Panc1 (cell line): ENCODE data around the gene NCOR2. TPM values are rescaled to one million over a fixed set of nuclear protein-coding genes. Genes with fewer than 3 reads are reported as not detected.
A peak's percentile ranks its signal among the peaks of the same experiment; 100 is the strongest.

Experiments used
- ATAC-seq: fragments of 200-7000 bp; cut with Tn5 transposase; 2 replicates; pipeline ENCODE4 v1.9.1; 2020; ENCODE audit warnings: mild to moderate bottlenecking, moderate library complexity
- BruUV-seq: library from RNA; stranded (reverse); fragments of 400-500 nt; replicated peaks from 2 replicates; lab custom pipeline; 2021; lab: Mats Ljungman, UMichigan
- CTCF ChIA-PET: fragments of 300-600 bp; sonication (Branson Sonifier 250); formaldehyde crosslinking; loops from one replicate; lab custom pipeline; 2022; ENCODE audit warnings: antibody characterized with exemption; lab: Charles Lee
- POLR2A ChIA-PET: fragments of 300-600 bp; sonication (Branson Sonifier 250); formaldehyde crosslinking; loops from one replicate; lab custom pipeline; 2022; ENCODE audit warnings: antibody characterized with exemption; lab: Charles Lee
- DNase-seq: peaks from one replicate; pipeline ENCODE4 v3.0.0-alpha.2; 2010; ENCODE audit warnings: low read depth, low spot score
- H3K27ac ChIP-seq: 2 replicates; pipeline ENCODE4 v1.5.1; 2011; ENCODE audit warnings: mild to moderate bottlenecking, low read length, inconsistent platforms
- H3K27me3 ChIP-seq: fragments of 200-500 bp; sonication (Bioruptor generic); 2 replicates; pipeline ENCODE4 v1.6.0; 2014; ENCODE audit warnings: low read length, inconsistent platforms; ENCODE audit not compliant: control insufficient read depth, insufficient read depth
- H3K36me3 ChIP-seq: fragments of 200-500 bp; sonication (Bioruptor generic); 2 replicates; pipeline ENCODE4 v1.5.1; 2014; ENCODE audit warnings: inconsistent platforms, mild to moderate bottlenecking, low read length, moderate library complexity; ENCODE audit not compliant: control insufficient read depth, insufficient read depth
- H3K4me1 ChIP-seq: 2 replicates; pipeline ENCODE4 v1.5.1; 2011; ENCODE audit warnings: inconsistent platforms, mild to moderate bottlenecking, low read length, moderate library complexity; ENCODE audit not compliant: control insufficient read depth, insufficient read depth
- H3K4me3 ChIP-seq, 2 experiments: 2 replicates each; pipeline ENCODE4 v1.5.1; 2011 to 2012; ENCODE audit warnings: low read depth in 2 of 2, low read length in 2 of 2, mild to moderate bottlenecking in 2 of 2, inconsistent platforms in 1 of 2, moderate library complexity in 1 of 2
- H3K9me3 ChIP-seq: fragments of 200-500 bp; sonication (Bioruptor generic); 2 replicates; pipeline ENCODE4 v1.5.1; 2014; ENCODE audit warnings: low read depth, mild to moderate bottlenecking, inconsistent platforms, low read length, moderate library complexity; ENCODE audit not compliant: control insufficient read depth, insufficient read depth
- POLR2AphosphoS5 ChIP-seq: IDR thresholded peaks from 2 replicates; pipeline ENCODE4 v1.6.1; 2012; ENCODE audit warnings: mild to moderate bottlenecking, low read depth, low read length, moderate library complexity
- SIN3A ChIP-seq: IDR thresholded peaks from 2 replicates; pipeline ENCODE4 v1.6.1; 2012; ENCODE audit warnings: low read depth, mild to moderate bottlenecking, low read length, moderate library complexity, borderline replicate concordance; ENCODE audit not compliant: insufficient read depth
- TCF7L2 ChIP-seq: IDR thresholded peaks from 2 replicates; pipeline ENCODE4 v1.6.1; 2011; ENCODE audit warnings: mild to moderate bottlenecking, low read depth, low read length, inconsistent platforms
- in situ Hi-C: cut with HindIII; loops from 2 replicates; pipeline ENCODE4 v1.10.0; 2016; ENCODE audit warnings: low sequenced_read_pairs, low pct_unique_long_range_greater_than_20kb
- intact Hi-C: fragments of 100-400 bp; cut with micrococcal nuclease; formaldehyde crosslinking; loops from one replicate; pipeline ENCODE4 v1.10.0; 2022; ENCODE audit not compliant: unreplicated experiment
- total RNA-seq: library from RNA; stranded (reverse); gene quantifications from one replicate; pipeline ENCODE4 v1.2.1, GENCODE V29; 2021; ENCODE audit not compliant: unreplicated experiment
- TF ChIP-seq, protein P1 (sequence below), 2 experiments: IDR thresholded peaks; 2 replicates each; pipeline ENCODE4 v1.6.1; 2011 to 2012; ENCODE audit warnings: low read depth in 2 of 2, control low read depth in 1 of 2, low read length in 1 of 2, mild to moderate bottlenecking in 1 of 2, moderate library complexity in 1 of 2; ENCODE audit not compliant: insufficient read depth in 1 of 2
- TF ChIP-seq, protein P2 (sequence below): fragments of 450-650 bp; IDR thresholded peaks from 2 replicates; pipeline ENCODE4 v1.5.1; 2017; ENCODE audit warnings: mild to moderate bottlenecking

NCOR2 gene
- total RNA-seq, 1 experiment from 2014 or later: 461 TPM

GRCh38 chr12:124543052-124543589 is 24.3 kb downstream of the NCOR2 start:
- CTCF ChIA-PET: no interaction called here

GRCh38 chr12:124542021-124542949 is 25.1 kb downstream of the NCOR2 start:
- H3K4me3 ChIP-seq: no peak overlapping the region
- TF ChIP-seq POLR2AphosphoS5 (no peak), SIN3A (no peak), TCF7L2 (no peak)
- TF ChIP-seq, protein P1, sequence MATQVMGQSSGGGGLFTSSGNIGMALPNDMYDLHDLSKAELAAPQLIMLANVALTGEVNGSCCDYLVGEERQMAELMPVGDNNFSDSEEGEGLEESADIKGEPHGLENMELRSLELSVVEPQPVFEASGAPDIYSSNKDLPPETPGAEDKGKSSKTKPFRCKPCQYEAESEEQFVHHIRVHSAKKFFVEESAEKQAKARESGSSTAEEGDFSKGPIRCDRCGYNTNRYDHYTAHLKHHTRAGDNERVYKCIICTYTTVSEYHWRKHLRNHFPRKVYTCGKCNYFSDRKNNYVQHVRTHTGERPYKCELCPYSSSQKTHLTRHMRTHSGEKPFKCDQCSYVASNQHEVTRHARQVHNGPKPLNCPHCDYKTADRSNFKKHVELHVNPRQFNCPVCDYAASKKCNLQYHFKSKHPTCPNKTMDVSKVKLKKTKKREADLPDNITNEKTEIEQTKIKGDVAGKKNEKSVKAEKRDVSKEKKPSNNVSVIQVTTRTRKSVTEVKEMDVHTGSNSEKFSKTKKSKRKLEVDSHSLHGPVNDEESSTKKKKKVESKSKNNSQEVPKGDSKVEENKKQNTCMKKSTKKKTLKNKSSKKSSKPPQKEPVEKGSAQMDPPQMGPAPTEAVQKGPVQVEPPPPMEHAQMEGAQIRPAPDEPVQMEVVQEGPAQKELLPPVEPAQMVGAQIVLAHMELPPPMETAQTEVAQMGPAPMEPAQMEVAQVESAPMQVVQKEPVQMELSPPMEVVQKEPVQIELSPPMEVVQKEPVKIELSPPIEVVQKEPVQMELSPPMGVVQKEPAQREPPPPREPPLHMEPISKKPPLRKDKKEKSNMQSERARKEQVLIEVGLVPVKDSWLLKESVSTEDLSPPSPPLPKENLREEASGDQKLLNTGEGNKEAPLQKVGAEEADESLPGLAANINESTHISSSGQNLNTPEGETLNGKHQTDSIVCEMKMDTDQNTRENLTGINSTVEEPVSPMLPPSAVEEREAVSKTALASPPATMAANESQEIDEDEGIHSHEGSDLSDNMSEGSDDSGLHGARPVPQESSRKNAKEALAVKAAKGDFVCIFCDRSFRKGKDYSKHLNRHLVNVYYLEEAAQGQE (IDR thresholded peaks at IDR 0.05; ENCODE audit: insufficient read depth in 1 of 2, low read depth in 2 of 2, low read length in 1 of 2): no peak
- TF ChIP-seq, protein P2, sequence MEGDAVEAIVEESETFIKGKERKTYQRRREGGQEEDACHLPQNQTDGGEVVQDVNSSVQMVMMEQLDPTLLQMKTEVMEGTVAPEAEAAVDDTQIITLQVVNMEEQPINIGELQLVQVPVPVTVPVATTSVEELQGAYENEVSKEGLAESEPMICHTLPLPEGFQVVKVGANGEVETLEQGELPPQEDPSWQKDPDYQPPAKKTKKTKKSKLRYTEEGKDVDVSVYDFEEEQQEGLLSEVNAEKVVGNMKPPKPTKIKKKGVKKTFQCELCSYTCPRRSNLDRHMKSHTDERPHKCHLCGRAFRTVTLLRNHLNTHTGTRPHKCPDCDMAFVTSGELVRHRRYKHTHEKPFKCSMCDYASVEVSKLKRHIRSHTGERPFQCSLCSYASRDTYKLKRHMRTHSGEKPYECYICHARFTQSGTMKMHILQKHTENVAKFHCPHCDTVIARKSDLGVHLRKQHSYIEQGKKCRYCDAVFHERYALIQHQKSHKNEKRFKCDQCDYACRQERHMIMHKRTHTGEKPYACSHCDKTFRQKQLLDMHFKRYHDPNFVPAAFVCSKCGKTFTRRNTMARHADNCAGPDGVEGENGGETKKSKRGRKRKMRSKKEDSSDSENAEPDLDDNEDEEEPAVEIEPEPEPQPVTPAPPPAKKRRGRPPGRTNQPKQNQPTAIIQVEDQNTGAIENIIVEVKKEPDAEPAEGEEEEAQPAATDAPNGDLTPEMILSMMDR: no peak
- H3K4me1 ChIP-seq: peaks cover 81% of the 10 kb centered on the region
- H3K27me3 ChIP-seq: no peaks in the 10 kb centered on the region
- H3K9me3 ChIP-seq: no peaks in the 10 kb centered on the region
- peak overlapping the region; percentile 98 for H3K27ac ChIP-seq
- no peaks in the 10 kb centered on the region for H3K36me3 ChIP-seq
- POLR2A ChIA-PET: no interaction called here
- CTCF ChIA-PET: no interaction called here
- DNase-seq: no peak
- intact Hi-C loops: no loop called here
- ATAC-seq: peak; percentile 31
- BruUV-seq: no TSS peak
- in situ Hi-C loops: no loop called here

More at GRCh38 chr12:124543052-124543589, 24.3 kb downstream of the NCOR2 start:
- H3K4me3 ChIP-seq: peak overlapping the region in 1 of 2 experiments; percentile 14; a peak in 2 of 4 replicates
- DNase-seq (no peak), ATAC-seq (peak; percentile 39)
- H3K27me3 ChIP-seq: no peaks in the 10 kb centered on the region
- no peaks in the 10 kb centered on the region for H3K36me3 ChIP-seq
- in situ Hi-C loops: no loop called here
- H3K4me1 ChIP-seq: peaks cover 81% of the 10 kb centered on the region
- peak overlapping the region; percentile 98 for H3K27ac ChIP-seq
- H3K9me3 ChIP-seq: no peaks in the 10 kb centered on the region
- no peak for TF ChIP-seq SIN3A
- no peak for TF ChIP-seq POLR2AphosphoS5
- TF ChIP-seq, protein P2: no peak
- TF ChIP-seq, protein P1 (IDR thresholded peaks at IDR 0.05; ENCODE audit: insufficient read depth in 1 of 2, low read depth in 2 of 2, low read length in 1 of 2): no peak
- no peak for TF ChIP-seq TCF7L2
- POLR2A ChIA-PET: no interaction called here
- no TSS peak for BruUV-seq
- intact Hi-C loops: no loop called here
